Neuronal stem cell (in vitro differentiated cells): ENCODE data around the gene PHTF2.
"Not testable (repeated sequence)": the region's sequence is repeated elsewhere in the genome, so short reads cannot be mapped to it uniquely, and the experiment has no call there.

ENCODE experiments used
- DNase-seq: peaks from one replicate; pipeline ENCODE4 v3.0.0-alpha.2; 2013; ENCODE audit warnings: low spot score
- H2AFZ ChIP-seq: one replicate; pipeline ENCODE4 v1.6.1; 2013; ENCODE audit warnings: mild to moderate bottlenecking, low read length, inconsistent platforms
- H2AK5ac ChIP-seq: 2 replicates; pipeline ENCODE4 v1.6.1; 2013; ENCODE audit warnings: low read depth, mild to moderate bottlenecking, inconsistent platforms, low read length, moderate library complexity, mixed read lengths
- H2BK120ac ChIP-seq: 2 replicates; pipeline ENCODE4 v1.6.1; 2013; ENCODE audit warnings: low read depth, mild to moderate bottlenecking, inconsistent platforms, low read length, moderate library complexity, mixed read lengths
- H2BK12ac ChIP-seq: one replicate; pipeline ENCODE4 v1.6.1; 2013; ENCODE audit warnings: low read length, inconsistent platforms
- H2BK15ac ChIP-seq: 2 replicates; pipeline ENCODE4 v1.6.1; 2013; ENCODE audit warnings: mild to moderate bottlenecking, low read length, inconsistent platforms, mixed read lengths
- H2BK5ac ChIP-seq: one replicate; pipeline ENCODE4 v1.6.1; 2013; ENCODE audit warnings: inconsistent platforms, mild to moderate bottlenecking, low read length, moderate library complexity
- H3K14ac ChIP-seq: one replicate; pipeline ENCODE4 v1.6.1; 2013; ENCODE audit warnings: low read length, inconsistent platforms
- H3K18ac ChIP-seq: 2 replicates; pipeline ENCODE4 v1.6.1; 2013; ENCODE audit warnings: low read length, inconsistent platforms
- H3K23ac ChIP-seq: 2 replicates; pipeline ENCODE4 v1.6.1; 2013; ENCODE audit warnings: low read depth, mild to moderate bottlenecking, mixed read lengths, low read length, inconsistent platforms; ENCODE audit not compliant: poor library complexity
- H3K27ac ChIP-seq: replicated peaks from 3 replicates; pipeline ENCODE4 v1.5.1; 2013; ENCODE audit warnings: low read length, inconsistent platforms
- H3K27me3 ChIP-seq, 3 experiments: 2 replicates each; pipeline ENCODE4 v1.6.1; 2013; ENCODE audit warnings: low read length in 3 of 3, mild to moderate bottlenecking in 2 of 3, inconsistent platforms in 1 of 3, low read depth in 1 of 3, mixed read lengths in 1 of 3, moderate library complexity in 1 of 3; ENCODE audit not compliant: control insufficient read depth in 3 of 3, insufficient read depth in 3 of 3
- H3K36me3 ChIP-seq, 2 donors: replicated peaks in 1 of 2; 2 replicates each; pipeline ENCODE4 v1.6.1; 2013; ENCODE audit warnings: low read length in 2 of 2; ENCODE audit not compliant: control insufficient read depth in 2 of 2, insufficient read depth in 2 of 2
- H3K4ac ChIP-seq: 2 replicates; pipeline ENCODE4 v1.6.1; 2013; ENCODE audit warnings: inconsistent platforms, mild to moderate bottlenecking, low read length, moderate library complexity
- H3K4me1 ChIP-seq, 2 donors: 1 replicate in 1 of 2; 2 replicates in 1 of 2; pipeline ENCODE4 v1.6.1; 2013; ENCODE audit warnings: low read length in 2 of 2, low read depth in 1 of 2; ENCODE audit not compliant: control insufficient read depth in 2 of 2, insufficient read depth in 1 of 2
- H3K4me2 ChIP-seq: one replicate; pipeline ENCODE4 v1.6.1; 2013; ENCODE audit warnings: mild to moderate bottlenecking, low read length, inconsistent platforms; ENCODE audit not compliant: insufficient read depth, poor library complexity, severe bottlenecking
- H3K4me3 ChIP-seq, 2 donors: 2 replicates each; pipeline ENCODE4 v1.5.1; 2013; ENCODE audit warnings: low read length in 2 of 2, mild to moderate bottlenecking in 2 of 2, inconsistent platforms in 1 of 2, moderate library complexity in 1 of 2
- H3K79me1 ChIP-seq: one replicate; pipeline ENCODE4 v1.6.1; 2013; ENCODE audit warnings: low read depth, mild to moderate bottlenecking, inconsistent platforms, low read length, moderate library complexity
- H3K9ac ChIP-seq: one replicate; pipeline ENCODE4 v1.6.1; 2013; ENCODE audit warnings: mild to moderate bottlenecking, low read depth, low read length, inconsistent platforms; ENCODE audit not compliant: poor library complexity
- H3K9me3 ChIP-seq, 2 donors: replicated peaks in 1 of 2; 2 replicates each; pipeline versions ENCODE3 to v1.6.1; 2013; ENCODE audit warnings: low read length in 2 of 2, mild to moderate bottlenecking in 2 of 2, inconsistent platforms in 1 of 2, low read depth in 1 of 2, mixed read lengths in 1 of 2, moderate library complexity in 1 of 2; ENCODE audit not compliant: control insufficient read depth in 2 of 2, insufficient read depth in 1 of 2
- H4K8ac ChIP-seq: one replicate; pipeline ENCODE4 v1.6.1; 2013; ENCODE audit warnings: low read depth, mild to moderate bottlenecking, inconsistent platforms, low read length, moderate library complexity
- H4K91ac ChIP-seq: one replicate; pipeline ENCODE4 v1.6.1; 2013; ENCODE audit warnings: low read length, low read depth, mild to moderate bottlenecking, inconsistent platforms; ENCODE audit not compliant: poor library complexity
- WGBS, 2 donors: extraction: QIAGEN DNeasy Blood & Tissue Kit; methylation state at CpG; one replicate each; pipeline ENCODE4 v1.1.7; 2013; ENCODE audit warnings: missing lambda C conversion rate in 2 of 2, mixed read lengths in 1 of 2; ENCODE audit not compliant: insufficient read length in 2 of 2, insufficient replicate concordance in 1 of 2; ENCODE audit errors: extremely low coverage in 2 of 2; 5-methylcytosine and 5-hydroxymethylcytosine counted together

Gene PHTF2

DNA sequence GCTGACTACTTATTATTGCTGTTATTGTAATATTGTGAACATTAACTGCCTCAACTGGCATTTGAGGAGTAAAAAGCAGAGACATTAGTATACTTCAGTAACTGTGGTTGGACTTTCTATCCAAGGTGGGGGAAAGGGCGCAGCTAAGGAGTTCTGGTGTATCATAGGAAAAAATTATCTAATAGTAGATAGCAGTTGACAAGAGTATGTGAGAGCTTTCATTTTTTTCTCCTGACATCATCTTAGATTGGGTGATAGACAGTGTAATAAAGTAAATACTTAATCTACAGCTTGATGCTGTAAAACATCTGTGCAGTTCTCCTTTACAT lies 68.9 kb downstream of the PHTF2 start:
- no peak for DNase-seq

DNA sequence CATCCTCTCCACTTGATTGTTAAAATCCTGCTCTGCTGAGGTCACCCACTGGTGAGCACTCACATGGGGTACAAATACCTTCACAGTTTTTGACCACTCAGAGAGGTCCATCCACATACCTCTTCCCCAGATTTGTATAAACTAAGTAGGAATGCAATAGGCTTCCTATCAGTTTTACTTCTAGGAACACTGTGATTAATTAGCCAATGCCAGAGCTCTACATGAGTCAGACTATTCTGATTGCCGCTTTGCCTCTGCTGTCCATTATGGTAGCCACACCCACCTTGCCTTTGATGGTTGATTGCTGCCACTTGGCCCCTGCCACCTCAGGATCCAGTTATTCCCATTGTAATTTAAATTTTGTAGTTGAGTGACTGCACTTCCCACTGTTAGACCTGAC lies 73.7 kb downstream of the PHTF2 start:
- H4K8ac ChIP-seq, H2AFZ ChIP-seq, H3K9ac ChIP-seq, H2BK12ac ChIP-seq, H3K4ac ChIP-seq, H3K4me1 ChIP-seq, H2AK5ac ChIP-seq, H3K4me2 ChIP-seq, H4K91ac ChIP-seq, H3K27me3 ChIP-seq, H3K14ac ChIP-seq, H3K27ac ChIP-seq, H3K18ac ChIP-seq, H3K23ac ChIP-seq, H2BK120ac ChIP-seq, H3K79me1 ChIP-seq, H2BK15ac ChIP-seq, H3K36me3 ChIP-seq, H3K4me3 ChIP-seq, DNase-seq, H2BK5ac ChIP-seq: not testable (repeated sequence)
- peaks cover 0 to 11% of the 10 kb centered on the region in 2 donors for H3K9me3 ChIP-seq
- no CpG with 5 or more reads among the region's 1 CpG for WGBS, 2 donors

More for the DNA sequence above, 68.9 kb downstream of the PHTF2 start:
- H3K9me3 ChIP-seq = peaks cover 0 to 10% of the 10 kb centered on the region in 2 donors
- no peak overlapping the region for H2BK5ac ChIP-seq
- no peak overlapping the region for H2BK15ac ChIP-seq
- no peaks in the 10 kb centered on the region for H3K27me3 ChIP-seq
- no peak overlapping the region for H3K27ac ChIP-seq
- H3K4me1 ChIP-seq = no peaks in the 10 kb centered on the region
- H2AK5ac ChIP-seq = no peak overlapping the region
- H3K4me3 ChIP-seq = no peak overlapping the region
- H2BK120ac ChIP-seq = no peak overlapping the region
- no peak overlapping the region for H2AFZ ChIP-seq
- no peak overlapping the region for H2BK12ac ChIP-seq
- H4K91ac ChIP-seq = no peak overlapping the region
- no peak overlapping the region for H4K8ac ChIP-seq
- H3K14ac ChIP-seq = no peak overlapping the region
- no peak overlapping the region for H3K4me2 ChIP-seq
- H3K79me1 ChIP-seq = no peaks in the 10 kb centered on the region
- no peak overlapping the region for H3K18ac ChIP-seq
- H3K9ac ChIP-seq = no peak overlapping the region
- no peaks in the 10 kb centered on the region for H3K36me3 ChIP-seq
- H3K23ac ChIP-seq = no peak overlapping the region
- no CpG with 5 or more reads among the region's 1 CpG for WGBS, 2 donors
- no peak overlapping the region for H3K4ac ChIP-seq

DNA sequence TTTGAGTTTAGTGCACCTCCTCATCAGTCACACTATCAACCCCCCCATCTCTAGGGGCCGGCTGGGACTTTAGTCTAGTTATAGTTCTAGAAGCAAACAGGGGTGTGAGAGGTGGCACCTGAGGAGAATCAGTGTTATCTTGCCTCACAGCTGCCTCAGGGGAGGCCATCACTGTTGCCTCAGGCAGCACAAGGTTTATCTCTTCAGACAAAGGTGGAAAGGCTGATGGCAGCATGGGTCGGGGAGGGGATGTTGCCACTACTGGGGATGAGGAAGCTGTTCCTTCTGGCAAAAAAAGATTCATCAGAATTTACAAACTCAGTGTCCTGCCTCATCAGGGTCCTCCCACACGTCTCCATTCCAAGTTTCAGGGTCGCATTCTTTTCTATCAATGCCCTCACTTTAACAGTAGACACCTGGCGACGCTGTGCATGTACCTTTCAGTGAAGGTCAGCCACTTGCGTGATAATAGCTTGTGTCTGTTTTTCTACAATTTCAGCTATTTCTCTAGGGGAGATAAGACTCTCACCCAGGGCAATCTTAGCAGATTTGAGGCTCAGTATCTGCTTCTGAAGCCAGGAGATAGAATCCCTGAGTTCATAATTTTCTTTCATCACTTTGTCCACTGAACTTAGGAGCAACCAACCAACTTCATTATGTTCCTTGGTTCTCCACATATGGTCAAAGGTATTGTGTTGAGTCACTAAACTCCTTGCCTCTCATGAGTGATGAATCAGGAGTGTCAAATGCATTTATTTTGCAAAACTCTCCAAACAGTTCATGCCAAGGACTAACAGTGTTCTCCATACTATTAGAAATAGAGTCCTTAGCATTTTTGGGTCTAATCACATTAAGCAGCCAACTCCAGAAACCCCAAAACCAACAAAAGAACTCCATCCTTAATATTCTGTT lies 75.1 kb downstream of the PHTF2 start:
- H2BK15ac ChIP-seq, H2AK5ac ChIP-seq, H3K18ac ChIP-seq, H3K27me3 ChIP-seq, H2BK120ac ChIP-seq, DNase-seq, H3K14ac ChIP-seq, H3K36me3 ChIP-seq, H3K4ac ChIP-seq, H3K9ac ChIP-seq, H2AFZ ChIP-seq, H4K8ac ChIP-seq, H4K91ac ChIP-seq, H3K79me1 ChIP-seq, H2BK12ac ChIP-seq, H3K4me1 ChIP-seq, H2BK5ac ChIP-seq, H3K4me2 ChIP-seq, H3K27ac ChIP-seq, H3K23ac ChIP-seq, H3K4me3 ChIP-seq: not testable (repeated sequence)
- peaks cover 0 to 11% of the 10 kb centered on the region in 2 donors for H3K9me3 ChIP-seq
- no CpG with 5 or more reads among the region's 7 CpGs for WGBS, 2 donors

DNA sequence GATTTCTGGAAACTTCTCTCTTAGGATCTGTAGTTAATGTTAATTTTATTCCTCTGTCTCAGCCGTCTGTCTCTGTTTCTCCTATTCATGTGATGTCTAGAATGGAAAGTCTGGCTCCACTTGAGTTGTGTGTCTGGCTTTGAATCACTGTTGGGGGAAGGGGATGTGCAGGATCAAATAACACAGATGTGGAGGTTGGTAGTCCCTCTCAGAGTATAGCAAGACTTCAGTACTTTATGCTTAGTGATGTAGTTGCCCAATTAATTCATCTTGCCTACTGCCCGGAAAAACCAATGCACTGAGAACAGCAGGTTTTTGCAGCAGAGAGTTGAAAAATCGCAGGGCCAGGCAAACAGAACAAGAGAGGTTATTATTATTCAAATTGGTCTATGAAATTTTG lies 79.2 kb downstream of the PHTF2 start:
- Histone ChIP-seq H2AK5ac (no peak overlapping the region), H3K9ac (no peak overlapping the region), H2BK15ac (no peak overlapping the region), H2BK5ac (no peak overlapping the region), H3K36me3 (no peaks in the 10 kb centered on the region), H3K79me1 (no peaks in the 10 kb centered on the region), H3K4me3 (no peak overlapping the region), H3K4me2 (no peak overlapping the region), H2BK120ac (no peak overlapping the region), H3K9me3 (no peaks in the 10 kb centered on the region), H3K27ac (no peak overlapping the region), H3K14ac (no peak overlapping the region), H4K8ac (no peak overlapping the region), H4K91ac (no peak overlapping the region), H3K4me1 (peaks cover 0 to 2% of the 10 kb centered on the region in 2 donors), H3K27me3 (no peaks in the 10 kb centered on the region), H3K23ac (no peak overlapping the region), H2BK12ac (no peak overlapping the region), H3K18ac (no peak overlapping the region), H3K4ac (no peak overlapping the region), H2AFZ (no peak overlapping the region)
- DNase-seq = no peak
- WGBS, 2 donors = no CpG with 5 or more reads among the region's 3 CpGs
